HG03060 (cell line): ENCODE data around the gene KIAA0586.
"Not testable (repeated sequence)": the region's sequence is repeated elsewhere in the genome, so short reads cannot be mapped to it uniquely, and the experiment has no call there.

Source experiments
- ATAC-seq: cut with Tn5 transposase; IDR thresholded peaks from one replicate; pipeline ENCODE4 v1.9.1; 2021; ENCODE audit warnings: low read depth, moderate number of reproducible peaks; ENCODE audit not compliant: unreplicated experiment

The KIAA0586 gene

DNA sequence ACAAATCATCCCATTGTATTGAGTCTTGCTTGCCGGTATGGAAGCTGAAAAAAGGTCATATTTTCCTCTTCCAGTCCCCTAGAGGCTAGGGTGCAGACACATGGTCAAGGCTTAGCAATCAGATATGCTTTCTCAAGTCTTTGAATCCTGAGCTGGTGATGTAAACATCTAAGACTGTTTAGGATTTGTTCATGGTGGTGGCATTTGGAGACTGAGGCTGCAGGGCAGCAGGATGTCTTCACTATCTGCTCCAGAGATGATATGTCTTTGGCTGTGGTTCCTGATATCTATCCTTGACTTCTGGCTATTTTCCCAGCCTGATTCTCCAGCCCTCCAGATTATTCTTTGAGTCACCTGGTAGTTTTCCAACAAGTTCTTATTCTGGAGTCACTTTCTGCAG lies 159.8 kb downstream of the KIAA0586 start:
- ATAC-seq = no peak

DNA sequence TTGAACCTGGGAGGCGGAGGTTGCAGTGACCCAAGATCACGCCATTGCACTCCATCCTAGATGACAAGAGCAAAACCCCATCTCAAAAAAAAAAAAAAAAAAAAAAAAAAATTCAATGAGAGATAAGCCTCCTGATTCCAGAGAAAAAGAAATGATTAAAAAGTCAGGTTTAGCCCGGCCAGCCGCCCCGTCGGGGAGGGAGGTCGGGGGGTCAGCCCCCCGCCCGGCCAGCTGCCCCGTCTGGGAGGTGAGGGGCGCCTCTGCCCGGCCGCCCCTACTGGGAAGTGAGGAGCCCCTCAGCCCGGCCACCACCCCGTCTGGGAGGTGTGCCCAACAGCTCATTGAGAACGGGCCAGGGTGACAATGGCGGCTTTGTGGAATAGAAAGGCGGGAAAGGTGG lies 160.8 kb downstream of the KIAA0586 start:
- ATAC-seq = not testable (repeated sequence)

DNA sequence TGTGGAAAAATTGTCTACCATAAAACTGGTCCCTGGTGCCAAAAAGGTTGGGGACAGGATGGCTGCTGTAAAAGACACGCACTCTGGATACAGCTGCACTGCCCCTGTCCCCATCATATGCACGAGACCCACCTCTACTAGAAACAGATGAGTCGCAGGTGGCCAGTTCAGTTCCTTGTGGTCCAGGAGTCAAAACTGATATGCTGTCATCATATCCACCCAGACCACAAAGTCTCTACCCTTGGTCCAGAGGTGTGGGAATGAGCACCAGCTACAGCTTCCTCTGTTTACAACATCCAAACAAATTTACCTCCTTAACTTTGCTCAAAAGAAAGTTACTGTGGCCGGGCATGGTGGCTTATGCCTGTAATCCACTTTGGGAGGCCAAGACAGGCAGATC lies 166.5 kb downstream of the KIAA0586 start:
- no peak for ATAC-seq

DNA sequence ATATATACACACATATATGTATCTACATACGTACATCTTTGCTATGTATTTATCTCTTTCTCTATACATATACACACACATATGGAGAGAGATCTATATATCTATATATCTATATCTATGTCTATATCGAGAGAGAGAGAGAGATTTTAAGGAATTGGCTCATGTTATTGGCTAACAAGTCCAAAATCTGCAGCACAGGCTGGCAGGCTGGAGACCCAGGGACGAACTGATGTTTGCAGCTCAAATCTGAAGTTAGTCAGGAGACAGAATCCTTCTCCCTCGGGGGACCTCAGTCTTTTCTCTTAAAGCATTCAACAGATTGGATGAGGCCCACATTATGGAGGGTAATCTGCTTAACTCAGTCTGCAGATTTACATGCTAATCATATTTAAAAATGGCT lies 169.5 kb downstream of the KIAA0586 start:
- no peak for ATAC-seq

DNA sequence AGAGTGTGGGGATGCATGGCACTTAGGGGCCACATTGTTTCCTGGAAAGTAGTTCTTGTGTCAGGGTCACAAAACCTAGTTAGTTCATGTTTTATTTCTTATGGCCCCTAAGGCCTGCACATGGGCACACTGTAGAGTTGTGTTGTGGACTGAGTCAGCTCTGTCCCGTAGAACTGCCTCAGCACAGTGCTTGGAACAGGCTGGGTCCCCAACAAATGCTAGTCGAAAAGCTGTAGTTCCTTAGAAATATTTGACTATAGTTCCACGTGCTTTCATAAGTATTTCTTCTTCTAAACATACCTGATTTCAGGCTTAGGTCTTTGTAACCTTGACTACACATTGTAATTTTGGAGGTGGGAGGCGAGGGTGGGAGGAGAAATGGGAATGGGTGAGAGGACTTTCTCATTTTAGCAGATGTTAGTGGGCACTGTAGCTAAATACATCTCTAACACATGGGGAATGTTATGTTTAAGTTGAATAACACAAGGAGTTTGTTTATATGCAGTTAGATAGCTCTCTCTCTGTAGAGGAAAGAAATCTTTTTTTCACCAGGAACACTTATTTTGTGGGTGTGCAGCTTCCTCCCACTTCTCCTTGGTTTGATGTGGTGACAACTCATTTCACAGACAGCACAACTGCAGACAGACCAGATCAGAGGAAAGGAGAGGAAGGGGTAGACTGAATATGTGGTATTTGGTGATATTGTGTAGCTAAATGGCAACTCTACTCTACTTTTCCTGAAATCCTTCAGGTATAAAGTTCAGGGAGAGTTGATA lies 170.7 kb downstream of the KIAA0586 start:
- no peak for ATAC-seq

DNA sequence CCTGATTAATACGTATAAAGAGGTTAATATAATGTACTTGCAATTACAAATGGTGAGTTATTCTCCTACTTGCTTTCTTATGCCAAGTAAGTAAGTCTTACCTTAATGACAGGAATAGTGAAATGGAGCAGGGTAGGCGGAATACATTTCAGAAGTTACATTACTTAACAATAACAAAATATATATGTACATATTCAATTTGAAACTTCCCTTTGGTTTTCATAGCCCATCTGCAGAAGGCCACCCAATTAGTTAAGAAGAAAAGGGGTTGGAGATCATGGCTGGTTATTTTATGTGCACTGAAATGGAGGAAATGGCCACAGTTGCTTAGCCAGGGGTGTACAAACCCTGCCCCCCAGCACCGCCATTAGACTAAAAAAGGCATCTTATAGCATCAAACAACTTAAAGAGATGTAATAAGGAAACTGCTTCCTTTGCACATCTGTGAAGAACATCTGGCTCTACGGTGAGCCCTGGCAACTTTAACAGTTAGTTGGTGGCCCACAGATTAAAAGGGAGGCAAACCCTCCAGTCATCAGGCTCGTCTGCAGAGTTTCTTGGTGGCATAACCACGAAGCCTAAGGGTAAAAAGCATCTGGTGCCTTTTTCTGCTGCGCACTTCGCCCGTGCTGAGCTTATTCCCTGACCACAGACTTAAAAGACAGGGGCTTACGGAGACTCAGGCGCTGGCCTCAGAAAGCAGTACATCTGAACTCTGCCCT lies 171.4 kb downstream of the KIAA0586 start:
- no peak for ATAC-seq

DNA sequence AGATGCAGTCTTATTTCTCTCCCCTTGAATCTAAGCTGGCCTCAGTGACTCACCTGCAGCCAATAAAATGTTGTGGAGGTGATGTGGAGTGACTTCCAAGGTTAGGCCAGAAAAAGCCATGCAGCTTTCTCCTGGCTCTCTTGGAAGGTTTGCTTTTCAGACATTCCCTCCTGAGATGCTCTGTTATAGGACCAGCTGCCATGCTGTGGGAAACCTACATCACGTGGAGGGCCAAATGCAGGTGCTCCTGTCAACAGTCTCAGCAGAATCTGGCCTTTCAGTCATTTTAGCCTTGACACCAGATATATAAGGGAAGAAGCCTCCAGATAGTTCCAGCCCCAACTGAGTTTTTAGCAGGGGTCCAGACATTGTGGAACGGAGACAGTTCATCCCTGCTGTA lies 172.2 kb downstream of the KIAA0586 start:
- no peak for ATAC-seq
